ENCODE measurements around the gene PRR7. TPM values are rescaled to one million over a fixed set of nuclear protein-coding genes. Genes with fewer than 3 reads are reported as not detected.

PRR7 gene
- total and polyA plus RNA-seq, 2 of the 13 experiments (the other 11 are each of a cell fraction or from before 2014, with no cell fraction given), result 4.8 to 5.0 TPM

- peaks cover 43% of the 10 kb centered on the region for H3K4me1 ChIP-seq (ENCODE audit: insufficient read depth, low read length)
- H3K79me2 ChIP-seq (ENCODE audit: insufficient read depth, low read length), result peaks cover 14% of the 10 kb centered on the region
- intact Hi-C loops (cut with micrococcal nuclease; ENCODE audit: unreplicated experiment), result no loop called here
- H3K9me3 ChIP-seq (ENCODE audit: low read length), result no peaks in the 10 kb centered on the region
- DNase-seq (ENCODE audit: low spot score) (no peak), FAIRE-seq (no peak), ATAC-seq (no peak)
- peak overlapping the region; percentile 69 to 87 (median 76) for H3K4me3 ChIP-seq (replicated peaks in 1 of 3; ENCODE audit: insufficient read depth in 1 of 3, low read depth in 2 of 3, low read length in 3 of 3)
- no peak overlapping the region for H2AFZ ChIP-seq (ENCODE audit: low read length)
- BruUV-seq (replicated peaks), result TSS peak; percentile 74
- whole genome bisulfite sequencing (ENCODE audit: low lambda C conversion rate), result 1% methylated on average over 7 of the region's 11 CpGs
- peaks cover 3 to 8% of the 10 kb centered on the region in 2 experiments; a peak in 3 of 5 replicates for H3K36me3 ChIP-seq (replicated peaks in 1 of 2; ENCODE audit: control insufficient read depth in 1 of 2, insufficient read depth in 2 of 2, low read length in 2 of 2)
- in situ Hi-C loops (cut with HindIII; ENCODE audit: extremely low pct_ligation_motif_present, low pct_unique_long_range_greater_than_20kb), result no loop called here
- ChIA-PET POLR2A (interaction anchor here (1.1 to 2.9 kb wide), 12 partner anchors 9 to 60 kb away, joined by 3 to 30 read pairs (median 9); no protein-coding TSS in a partner anchor), CTCF (ENCODE audit: low intra/inter-chr PET ratio, low total read pairs) (interaction anchor here (1.2 kb wide), 1 partner anchor 28 kb away, joined by 5 read pairs; no protein-coding TSS in a partner anchor)
- H3K4me2 ChIP-seq (ENCODE audit: low read depth, low read length), result peak overlapping the region; percentile 95
- H3K9ac ChIP-seq (ENCODE audit: insufficient read depth, low read depth, low read length), result peak overlapping the region; percentile 96
- H3K27me3 ChIP-seq (ENCODE audit: control insufficient read depth in 1 of 2, insufficient read depth in 2 of 2, low read length in 2 of 2), result peaks cover 0 to 9% of the 10 kb centered on the region in 2 experiments; a peak in 1 of 5 replicates
- peak overlapping the region; percentile 83 for H3K27ac ChIP-seq (ENCODE audit: extremely low read length, insufficient read depth, low read length)
- H4K20me1 ChIP-seq (ENCODE audit: insufficient read depth, low read length), result no peaks in the 10 kb centered on the region
- TF ChIP-seq SKI (IDR thresholded peaks at IDR 0.05; ENCODE audit: partially characterized antibody), result no peak
- TF ChIP-seq ZNF839 (CRISPR knock-in tag; IDR thresholded peaks at IDR 0.05; ENCODE audit: borderline replicate concordance), result no peak
- peak; percentile 55 for TF ChIP-seq MAX (IDR thresholded peaks at IDR 0.05)
- TF ChIP-seq ZNF788 (CRISPR knock-in tag; IDR thresholded peaks at IDR 0.05; ENCODE audit: borderline replicate concordance), result 0 out of 2 replicates have a peak, but pooled peaks have one; percentile 30
- TF ChIP-seq CBX2 (IDR thresholded peaks at IDR 0.05; ENCODE audit: low read depth, low read length), result no peak
- no peak for TF ChIP-seq CBX2 (CRISPR knock-in tag; IDR thresholded peaks at IDR 0.05; ENCODE audit: low read depth)
- no peak for TF ChIP-seq MTERF4 (CRISPR knock-in tag; IDR thresholded peaks at IDR 0.05)
- no peak for TF ChIP-seq KAT2B (IDR thresholded peaks at IDR 0.05; ENCODE audit: borderline replicate concordance, low read depth, low read length)
- TF ChIP-seq THYN1 (CRISPR knock-in tag; IDR thresholded peaks at IDR 0.05; ENCODE audit: borderline replicate concordance, low read depth), result no peak
- TF ChIP-seq ZNF10 (CRISPR knock-in tag; IDR thresholded peaks at IDR 0.05; ENCODE audit: borderline replicate concordance, low read depth), result no peak
- TF ChIP-seq, protein P1, sequence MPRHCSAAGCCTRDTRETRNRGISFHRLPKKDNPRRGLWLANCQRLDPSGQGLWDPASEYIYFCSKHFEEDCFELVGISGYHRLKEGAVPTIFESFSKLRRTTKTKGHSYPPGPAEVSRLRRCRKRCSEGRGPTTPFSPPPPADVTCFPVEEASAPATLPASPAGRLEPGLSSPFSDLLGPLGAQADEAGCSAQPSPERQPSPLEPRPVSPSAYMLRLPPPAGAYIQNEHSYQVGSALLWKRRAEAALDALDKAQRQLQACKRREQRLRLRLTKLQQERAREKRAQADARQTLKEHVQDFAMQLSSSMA (CRISPR knock-in tag; IDR thresholded peaks at IDR 0.05), result 0 out of 2 replicates have a peak, but pooled peaks have one; percentile 9
- no peak; the same call in 1 of the 2 replicates for TF ChIP-seq REXO4 (CRISPR knock-in tag; IDR thresholded peaks at IDR 0.05; ENCODE audit: borderline replicate concordance)
- TF ChIP-seq NFE2L2 (IDR thresholded peaks at IDR 0.05; ENCODE audit: low read length), result no peak
- 0 out of 2 replicates have a peak, but pooled peaks have one; percentile 21 for TF ChIP-seq CHCHD3 (CRISPR knock-in tag; IDR thresholded peaks at IDR 0.05)
- no peak for TF ChIP-seq ZNF496 (CRISPR knock-in tag; IDR thresholded peaks at IDR 0.05; ENCODE audit: insufficient replicate concordance)
- TF ChIP-seq SCMH1 (CRISPR knock-in tag; IDR thresholded peaks at IDR 0.05; ENCODE audit: borderline replicate concordance), result no peak
- TF ChIP-seq, protein P2, sequence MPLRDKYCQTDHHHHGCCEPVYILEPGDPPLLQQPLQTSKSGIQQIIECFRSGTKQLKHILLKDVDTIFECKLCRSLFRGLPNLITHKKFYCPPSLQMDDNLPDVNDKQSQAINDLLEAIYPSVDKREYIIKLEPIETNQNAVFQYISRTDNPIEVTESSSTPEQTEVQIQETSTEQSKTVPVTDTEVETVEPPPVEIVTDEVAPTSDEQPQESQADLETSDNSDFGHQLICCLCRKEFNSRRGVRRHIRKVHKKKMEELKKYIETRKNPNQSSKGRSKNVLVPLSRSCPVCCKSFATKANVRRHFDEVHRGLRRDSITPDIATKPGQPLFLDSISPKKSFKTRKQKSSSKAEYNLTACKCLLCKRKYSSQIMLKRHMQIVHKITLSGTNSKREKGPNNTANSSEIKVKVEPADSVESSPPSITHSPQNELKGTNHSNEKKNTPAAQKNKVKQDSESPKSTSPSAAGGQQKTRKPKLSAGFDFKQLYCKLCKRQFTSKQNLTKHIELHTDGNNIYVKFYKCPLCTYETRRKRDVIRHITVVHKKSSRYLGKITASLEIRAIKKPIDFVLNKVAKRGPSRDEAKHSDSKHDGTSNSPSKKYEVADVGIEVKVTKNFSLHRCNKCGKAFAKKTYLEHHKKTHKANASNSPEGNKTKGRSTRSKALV (CRISPR knock-in tag; IDR thresholded peaks at IDR 0.05), result no peak
- TF ChIP-seq EZH2 (conservative IDR thresholded peaks at IDR 0.05; ENCODE audit: low read depth, low read length), result no peak
- no peak for TF ChIP-seq ZNF292 (CRISPR knock-in tag; IDR thresholded peaks at IDR 0.05; ENCODE audit: borderline replicate concordance, low read depth)
- TF ChIP-seq ZNF883 (CRISPR knock-in tag; IDR thresholded peaks at IDR 0.05; ENCODE audit: not compliant biosample characterization), result no peak
- TF ChIP-seq ZNF891 (CRISPR knock-in tag; IDR thresholded peaks at IDR 0.05), result 0 out of 2 replicates have a peak, but pooled peaks have one; percentile 43
These were observed 19.3 kb upstream of the PRR7 start for GRCh38 chr5:177427211-177427822.

All from HepG2 (cell line).